HG03039 (cell line): ENCODE data around the gene DENND6A.
"Not testable (repeated sequence)": the region's sequence is repeated elsewhere in the genome, so short reads cannot be mapped to it uniquely, and the experiment has no call there.

Experiments
- ATAC-seq: cut with Tn5 transposase; IDR thresholded peaks from one replicate; pipeline ENCODE4 v1.9.1; 2021; ENCODE audit warnings: mild to moderate bottlenecking, moderate library complexity; ENCODE audit not compliant: unreplicated experiment

The DENND6A gene

GRCh38 chr3:57692396-57693147 is at the start of gene DENND6A:
DENND6A (minus strand) TSS chr3:57693077; CDS start chr3:57693018, 59 bp downstream.
- peak; percentile 77 for ATAC-seq

GRCh38 chr3:57740027-57740426 is 47.1 kb upstream of the DENND6A start:
- no peak for ATAC-seq

- no peak for ATAC-seq
Measured at GRCh38 chr3:57738391-57738790, 45.5 kb upstream of the DENND6A start.

GRCh38 chr3:57737840-57738239 is 45.0 kb upstream of the DENND6A start:
- no peak for ATAC-seq

GRCh38 chr3:57735405-57735804 is 42.5 kb upstream of the DENND6A start:
- no peak for ATAC-seq

- no peak for ATAC-seq
Measured at GRCh38 chr3:57733790-57734189, 40.9 kb upstream of the DENND6A start.

GRCh38 chr3:57731311-57731710 is 38.4 kb upstream of the DENND6A start:
- ATAC-seq = no peak

- ATAC-seq = no peak
Measured at GRCh38 chr3:57730682-57731081, 37.8 kb upstream of the DENND6A start.

GRCh38 chr3:57729334-57730045 is 36.6 kb upstream of the DENND6A start:
- no peak for ATAC-seq

GRCh38 chr3:57727106-57727505 is 34.2 kb upstream of the DENND6A start:
- no peak for ATAC-seq

- no peak for ATAC-seq
Measured at GRCh38 chr3:57726397-57726796, 33.5 kb upstream of the DENND6A start.

GRCh38 chr3:57718118-57718517 is 25.2 kb upstream of the DENND6A start:
- no peak for ATAC-seq

- no peak for ATAC-seq
Measured at GRCh38 chr3:57717205-57717868, 24.5 kb upstream of the DENND6A start.

- no peak for ATAC-seq
Measured at GRCh38 chr3:57715686-57716085, 22.8 kb upstream of the DENND6A start.

GRCh38 chr3:57709559-57709958 is 16.7 kb upstream of the DENND6A start:
- ATAC-seq = no peak

GRCh38 chr3:57709031-57709430 is 16.2 kb upstream of the DENND6A start:
- ATAC-seq = no peak

GRCh38 chr3:57706462-57706861 is 13.6 kb upstream of the DENND6A start:
- no peak for ATAC-seq

GRCh38 chr3:57705351-57705750 is 12.5 kb upstream of the DENND6A start:
- not testable (repeated sequence) for ATAC-seq

- ATAC-seq = no peak
Measured at GRCh38 chr3:57701781-57702180, 8.9 kb upstream of the DENND6A start.

GRCh38 chr3:57700737-57701136 is 7.9 kb upstream of the DENND6A start:
- ATAC-seq = no peak

GRCh38 chr3:57699591-57699990 is 6.7 kb upstream of the DENND6A start:
- no peak for ATAC-seq

- ATAC-seq = no peak
Measured at GRCh38 chr3:57696801-57697321, 4.0 kb upstream of the DENND6A start.
